ENCODE data around the gene RAC2.

RAC2 gene

DNA sequence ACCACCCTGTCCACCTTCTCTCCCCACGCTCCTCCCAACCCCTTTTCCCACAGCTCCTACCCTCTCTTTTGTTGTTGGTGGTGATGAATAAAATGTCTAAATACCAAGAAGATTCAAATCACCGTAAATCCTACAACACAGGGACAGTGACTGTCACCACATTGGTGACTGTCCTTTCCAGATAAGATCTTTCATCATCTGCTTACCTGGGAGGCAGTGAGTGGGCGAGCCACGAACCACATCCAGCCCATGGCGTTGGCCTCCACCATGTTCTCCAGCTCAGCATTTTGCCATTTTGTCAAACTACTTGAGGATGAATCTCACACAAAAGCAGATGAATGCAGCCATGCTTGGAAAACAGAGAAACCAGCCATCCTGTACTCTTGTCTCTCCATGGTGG, 31.6 kb upstream of the RAC2 start:
- peak in 1 of 3 experiments; percentile 46 for DNase-seq (ENCODE audit: low read depth in 3 of 3)

DNA sequence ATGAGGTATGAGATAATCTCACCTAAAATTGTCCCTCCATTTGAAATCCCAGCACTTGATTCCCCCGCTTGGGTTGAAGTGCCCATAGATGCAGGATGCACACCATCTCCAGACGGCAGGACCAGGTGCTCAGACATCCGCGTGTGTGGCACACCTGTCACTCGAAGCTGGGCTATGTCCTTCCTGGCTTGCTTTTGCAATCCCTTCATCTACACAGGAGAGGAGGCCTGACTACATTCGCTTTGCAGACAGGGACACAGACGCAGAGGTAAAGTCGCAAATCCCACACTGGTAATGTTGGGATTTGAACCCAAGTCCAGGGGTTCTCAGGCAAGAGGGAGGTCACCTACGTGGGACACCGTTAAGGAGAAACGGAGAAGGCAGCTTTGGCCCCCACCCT, 31.1 kb upstream of the RAC2 start:
- DNase-seq (ENCODE audit: low read depth in 3 of 3): no peak

DNA sequence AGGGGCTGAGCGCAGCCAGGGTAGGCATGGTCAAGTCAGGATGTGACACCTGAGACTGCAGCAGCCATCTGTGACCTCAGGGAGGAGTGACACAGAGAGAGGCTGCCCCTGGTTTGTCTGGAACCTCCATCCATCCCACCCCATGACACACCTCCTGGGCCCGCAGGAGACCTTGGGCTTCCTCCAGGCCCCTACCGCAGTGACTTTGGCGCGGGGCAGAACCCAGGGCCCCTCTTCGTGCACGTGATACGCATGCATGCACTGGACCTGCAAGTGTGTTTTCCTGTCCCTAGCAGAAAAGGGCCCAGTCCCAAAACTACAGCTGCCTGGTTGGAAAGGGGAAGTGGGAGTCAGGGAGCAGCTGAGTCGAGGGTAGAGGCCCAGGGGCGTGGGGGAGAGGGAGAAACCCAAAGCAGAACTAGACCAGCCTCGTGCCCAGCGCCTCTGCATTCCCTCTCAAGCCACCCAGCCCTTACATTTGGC, 30.4 kb upstream of the RAC2 start:
- DNase-seq (ENCODE audit: low read depth in 3 of 3): no peak

DNA sequence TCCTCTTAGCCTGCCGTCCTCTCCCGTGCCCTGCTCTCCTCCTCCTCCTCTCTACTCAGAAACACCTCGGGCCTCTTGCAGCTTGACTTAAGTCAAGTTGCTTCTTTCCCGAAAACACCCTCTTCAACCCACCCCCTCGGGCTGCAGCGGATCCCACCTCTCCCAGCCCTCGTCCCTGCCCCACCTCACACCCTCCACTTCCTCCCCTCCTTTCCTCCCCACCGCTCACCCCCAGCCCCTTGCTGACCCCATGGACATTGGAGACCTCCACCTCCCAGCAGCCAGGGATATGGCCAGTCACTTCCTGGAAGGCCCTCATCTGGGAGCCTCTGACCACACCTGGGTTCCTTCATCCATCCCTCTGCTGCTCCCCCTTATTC, 29.8 kb upstream of the RAC2 start:
- DNase-seq (ENCODE audit: low read depth in 3 of 3): no peak

DNA sequence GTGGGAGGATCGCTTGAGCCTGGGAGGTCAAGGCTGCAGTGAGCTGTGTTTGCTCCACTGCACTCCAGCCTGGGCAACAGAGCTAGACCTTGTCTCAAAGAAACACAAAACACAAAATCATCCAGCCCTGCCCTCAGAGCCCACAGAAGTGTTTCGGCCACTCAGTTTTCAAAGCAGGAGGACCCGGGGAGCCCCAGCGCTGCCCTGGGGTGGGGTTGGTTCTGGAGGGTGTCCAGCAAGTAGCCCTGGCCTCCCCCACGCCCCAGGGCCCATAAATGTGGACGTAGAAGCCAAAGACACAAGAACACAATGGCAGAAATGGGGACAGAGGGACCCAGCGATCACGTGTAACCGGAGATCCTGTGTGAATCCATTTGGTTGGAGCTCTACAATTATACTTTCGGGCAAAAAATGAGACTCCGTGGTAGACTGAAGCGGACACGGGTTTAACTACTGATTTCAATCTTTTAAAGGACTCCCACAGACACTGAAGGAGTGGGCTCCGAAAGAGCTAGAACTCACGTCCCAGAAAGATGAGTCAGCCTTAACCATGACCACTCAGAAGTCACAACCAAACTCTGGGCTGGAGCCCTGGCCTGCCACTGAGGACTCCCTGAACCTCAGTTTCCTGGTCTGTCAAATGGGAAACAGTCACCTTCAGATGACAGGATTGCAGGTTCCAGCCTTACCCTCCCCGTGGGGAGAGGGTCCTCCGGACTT, 29.2 kb upstream of the RAC2 start:
- DNase-seq (ENCODE audit: low read depth in 3 of 3): no peak

DNA sequence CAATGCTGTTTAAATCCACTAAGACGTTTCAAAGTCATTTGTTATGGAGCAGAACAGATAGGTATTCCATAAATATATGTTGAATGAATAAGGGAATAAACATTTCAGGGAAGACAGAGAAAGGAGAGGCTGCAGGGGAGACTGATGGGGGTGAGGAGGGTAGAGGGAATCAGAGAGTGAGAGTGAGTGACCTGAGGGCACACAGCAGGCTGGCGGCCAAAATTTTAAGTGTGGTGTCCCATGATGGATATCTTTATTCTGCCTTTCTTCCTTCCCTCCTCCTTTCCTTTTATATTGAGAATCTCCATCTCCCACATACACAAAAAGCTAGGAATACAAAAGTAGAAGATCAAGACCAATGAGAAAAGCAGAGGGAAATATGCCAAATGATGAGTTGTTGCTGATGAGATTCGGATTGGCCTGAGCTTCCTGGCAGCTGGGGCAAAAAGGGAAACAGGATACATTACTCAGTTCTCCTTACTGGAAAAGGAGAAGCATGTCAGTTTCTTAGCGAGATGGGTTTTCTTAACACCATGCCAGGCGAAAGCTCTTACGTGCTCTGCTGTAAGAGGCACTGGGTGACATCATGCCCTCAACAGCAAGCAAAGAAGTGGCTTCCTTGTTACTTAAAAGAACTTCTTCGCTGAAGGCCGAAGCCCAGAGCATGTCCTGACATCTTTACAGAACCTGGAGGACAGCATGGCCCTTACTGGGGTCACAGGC, 27.0 kb upstream of the RAC2 start:
- no peak for DNase-seq (ENCODE audit: low read depth in 3 of 3)

DNA sequence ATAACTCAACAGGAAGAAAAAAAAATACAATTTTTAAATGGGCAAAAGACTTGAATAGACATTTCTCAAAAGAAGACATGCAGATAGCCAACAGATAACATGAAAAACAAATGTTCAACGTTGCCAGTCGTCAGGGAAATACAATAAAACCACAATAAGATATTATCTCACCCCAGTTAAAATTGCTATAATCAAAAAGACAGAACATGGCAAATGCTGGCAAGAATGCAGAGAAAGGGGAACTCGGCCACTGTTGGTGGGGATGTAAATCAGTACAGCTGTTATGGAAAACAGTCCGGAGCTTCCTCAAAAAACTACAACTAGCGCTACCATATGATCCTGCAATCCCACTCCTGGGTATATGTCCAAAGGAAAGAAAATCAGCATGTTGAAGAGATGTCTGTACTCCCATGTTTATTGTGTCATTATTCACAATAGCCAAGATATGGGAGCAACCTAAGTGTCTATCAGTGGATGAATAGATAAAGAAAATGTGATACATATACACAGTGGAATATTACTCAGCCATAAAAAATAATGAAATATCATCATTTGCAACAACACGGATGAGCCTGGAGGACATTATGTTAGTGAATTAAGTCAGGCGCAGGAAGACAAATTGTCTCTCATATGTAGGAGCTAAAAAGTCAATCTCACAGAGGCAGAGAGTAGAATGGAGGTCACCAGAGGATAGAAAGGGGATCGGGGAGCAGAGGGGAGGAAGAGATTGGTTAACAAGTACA, 26.0 kb upstream of the RAC2 start:
- DNase-seq (ENCODE audit: low read depth in 3 of 3): no peak

DNA sequence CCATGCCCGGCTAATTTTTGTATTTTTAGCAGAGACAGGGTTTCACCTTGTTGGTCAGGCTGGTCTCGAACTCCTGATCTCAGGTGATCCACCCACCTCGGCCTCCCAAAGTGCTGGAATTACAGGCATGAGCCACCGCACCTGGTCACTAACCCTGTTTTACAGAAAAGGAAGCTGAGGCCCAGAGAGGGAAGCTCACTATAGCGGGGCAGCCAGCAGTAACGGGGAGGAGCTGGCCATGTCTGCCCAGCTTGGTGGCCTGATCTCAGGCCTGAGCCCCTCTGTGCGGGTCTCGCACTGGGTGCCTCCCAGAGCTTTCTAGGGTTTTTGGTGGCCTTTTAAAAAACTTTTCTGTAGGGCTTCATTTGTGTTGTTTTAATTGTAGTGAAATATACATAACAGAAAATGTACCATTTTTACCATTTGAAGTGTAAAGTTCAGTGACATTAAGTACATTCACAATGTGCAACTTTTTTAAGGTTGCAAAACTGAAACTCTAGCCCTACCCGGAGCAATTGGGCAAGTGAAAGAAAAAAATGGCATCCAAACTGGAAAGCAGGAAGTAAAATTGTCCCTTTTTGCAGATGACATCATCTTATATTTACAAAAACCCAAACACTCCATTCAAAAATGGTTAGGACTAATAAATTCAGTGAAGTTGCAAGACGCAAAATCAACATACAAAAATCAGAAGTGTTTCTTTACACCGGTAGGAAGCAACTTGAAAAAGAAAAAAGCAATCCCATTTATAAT, 23.8 kb upstream of the RAC2 start:
- DNase-seq (ENCODE audit: low read depth in 3 of 3): no peak

DNA sequence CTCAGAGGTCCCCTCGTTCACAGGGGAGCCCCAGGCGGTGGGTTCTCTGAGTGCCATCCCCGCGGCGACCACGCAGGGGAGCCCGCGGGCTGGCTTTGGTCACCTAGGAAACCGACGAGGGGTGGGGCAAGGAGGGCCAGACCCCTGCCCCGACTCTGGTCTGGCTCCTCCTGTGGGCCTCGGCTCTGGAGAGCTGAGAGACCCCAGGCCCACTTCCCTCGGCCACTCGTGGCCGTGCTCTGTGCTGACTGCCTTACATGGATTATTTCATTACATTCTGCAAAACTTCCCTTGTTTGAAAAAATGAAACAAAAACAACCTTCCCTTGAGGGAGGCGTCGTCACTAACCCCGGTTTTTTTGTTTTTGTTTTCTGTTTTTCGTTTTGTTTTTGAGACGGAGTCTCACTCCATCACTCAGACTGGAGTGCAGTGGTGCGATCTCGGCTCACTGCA, 23.1 kb upstream of the RAC2 start:
- peak; percentile 38 to 62 (median 43) for DNase-seq (ENCODE audit: low read depth in 3 of 3)

- DNase-seq (ENCODE audit: low read depth in 3 of 3): no peak
Measured at GRCh38 chr22:37266581-37267134, 22.6 kb upstream of the RAC2 start.

- no peak for DNase-seq (ENCODE audit: low read depth in 3 of 3)
Measured at GRCh38 chr22:37263966-37264887, 20.2 kb upstream of the RAC2 start.

DNA sequence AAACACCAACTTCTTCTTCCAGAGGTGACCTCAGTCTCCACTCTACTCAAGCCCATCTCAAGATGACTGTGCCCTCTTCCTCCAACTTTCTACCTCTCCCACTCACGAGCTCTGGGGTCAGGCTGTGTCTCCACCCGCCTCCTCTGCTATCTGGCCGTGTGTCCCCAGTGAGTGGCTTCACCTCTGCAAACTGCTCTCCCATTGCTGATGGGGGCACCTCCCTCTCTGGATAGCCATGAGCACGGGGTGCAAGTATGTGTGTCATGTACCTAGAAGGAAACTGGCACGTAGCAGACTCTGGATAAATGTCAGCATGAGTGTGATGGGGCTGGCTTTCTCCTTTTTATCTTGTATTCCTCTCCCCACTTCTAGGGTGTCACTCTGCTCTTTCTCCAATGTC, 18.3 kb upstream of the RAC2 start:
- no peak for DNase-seq (ENCODE audit: low read depth in 3 of 3)

DNA sequence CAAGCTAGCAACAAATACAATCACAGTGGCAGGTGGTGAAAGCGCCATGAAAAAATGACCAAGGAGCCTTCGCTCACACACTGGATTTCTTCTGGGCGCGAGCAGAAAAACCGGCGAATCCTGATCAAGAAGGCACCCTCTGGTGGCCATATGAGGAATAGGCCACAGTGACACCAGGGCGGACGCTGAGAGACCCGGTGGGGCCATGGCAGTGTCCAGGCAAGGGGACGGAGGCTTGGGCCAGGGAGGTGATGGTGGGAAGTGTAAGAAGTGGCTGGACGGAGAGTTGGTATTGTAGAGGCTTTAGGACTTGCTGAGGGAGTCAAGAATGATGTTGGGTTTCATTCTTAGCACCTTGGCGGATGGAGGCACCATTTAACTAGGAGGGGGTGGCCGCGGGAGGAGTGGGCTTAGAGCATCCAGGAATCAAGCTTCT, 16.9 kb upstream of the RAC2 start:
- peak in 1 of 3 experiments; percentile 58 for DNase-seq (ENCODE audit: low read depth in 3 of 3)

- no peak for DNase-seq (ENCODE audit: low read depth in 3 of 3)
Measured at GRCh38 chr22:37260155-37260795, 16.2 kb upstream of the RAC2 start.

DNA sequence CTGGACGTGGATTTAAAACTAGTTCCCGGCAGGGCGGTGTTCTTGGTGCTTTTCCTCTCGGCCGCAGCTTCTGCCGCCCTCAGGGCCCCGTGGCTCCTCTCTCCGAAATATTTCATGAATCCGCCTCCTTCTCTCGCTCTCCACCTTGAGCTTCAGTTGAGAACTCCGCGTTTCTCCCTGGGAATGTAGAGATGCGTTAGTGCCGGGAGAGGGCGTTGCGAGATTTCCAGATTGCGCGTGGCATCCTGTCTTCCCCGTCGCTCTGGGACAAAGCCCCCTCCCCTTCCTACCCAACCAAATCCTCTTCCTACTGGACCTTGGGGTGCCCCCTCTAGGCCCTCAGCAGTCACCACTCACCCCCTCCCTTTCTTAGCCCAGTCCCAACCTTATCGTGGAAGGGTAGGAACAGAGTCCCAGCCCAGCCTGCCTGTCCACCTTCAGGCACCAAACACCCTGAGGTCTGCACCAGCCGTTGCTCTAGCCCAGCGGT, 15.5 kb upstream of the RAC2 start:
- no peak for DNase-seq (ENCODE audit: low read depth in 3 of 3)

GRCh38 chr22:37258753-37259401, 14.8 kb upstream of the RAC2 start:
- no peak for DNase-seq (ENCODE audit: low read depth in 3 of 3)

- DNase-seq (ENCODE audit: low read depth in 3 of 3): no peak
Measured at GRCh38 chr22:37258005-37258752, 14.1 kb upstream of the RAC2 start.

- no peak for DNase-seq (ENCODE audit: low read depth in 3 of 3)
Measured at GRCh38 chr22:37256075-37256726, 12.1 kb upstream of the RAC2 start.
